GM13976 (cell line): Measurements from ENCODE around the gene MYCBP2.

ENCODE experiments used
- DNase-seq: peaks from one replicate; pipeline ENCODE4 v3.0.0; 2012; ENCODE audit warnings: low spot score
- CTCF ChIP-seq: IDR thresholded peaks from 2 replicates; pipeline ENCODE4 v1.5.1; 2012; ENCODE audit warnings: borderline replicate concordance, mild to moderate bottlenecking; ENCODE audit not compliant: insufficient read depth; ENCODE audit errors: extremely low read depth, missing control alignments, control extremely low read depth
- in situ Hi-C: fragments of 300-500 bp; cut with MboI; formaldehyde crosslinking; loops from one replicate; pipeline ENCODE4 v1.12.0; 2022; ENCODE audit warnings: low sequenced_read_pairs, mixed read lengths, inconsistent platforms; ENCODE audit not compliant: unreplicated experiment

Gene MYCBP2

GRCh38 chr13:77099415-77099814 is 227.5 kb downstream of the MYCBP2 start:
- no peak for DNase-seq
- in situ Hi-C loops: no loop called here

GRCh38 chr13:77095288-77095687 is 231.6 kb downstream of the MYCBP2 start:
- in situ Hi-C loops: no loop called here
- no peak for DNase-seq
- no peak for TF ChIP-seq CTCF

More at GRCh38 chr13:77099415-77099814, 227.5 kb downstream of the MYCBP2 start:
- TF ChIP-seq CTCF: no peak

- no peak for DNase-seq
- in situ Hi-C loops: no loop called here
- no peak for TF ChIP-seq CTCF
Measured at GRCh38 chr13:77094773-77095172, 232.1 kb downstream of the MYCBP2 start.

GRCh38 chr13:77093735-77094134 is 233.2 kb downstream of the MYCBP2 start:
- in situ Hi-C loops: no loop called here

GRCh38 chr13:77084755-77085154 is 242.1 kb downstream of the MYCBP2 start:
- no peak for DNase-seq
- no peak for TF ChIP-seq CTCF
- in situ Hi-C loops: no loop called here

More at GRCh38 chr13:77093735-77094134, 233.2 kb downstream of the MYCBP2 start:
- no peak for TF ChIP-seq CTCF
- DNase-seq: no peak

- TF ChIP-seq CTCF: no peak
- DNase-seq: no peak
- in situ Hi-C loops: no loop called here
Measured at GRCh38 chr13:77079902-77080413, 246.9 kb downstream of the MYCBP2 start.
